Effector CD4-positive, alpha-beta T cell (primary cell): ENCODE measurements around the gene NFAM1.

Experiments used
- DNase-seq: peaks from one replicate; pipeline ENCODE4 v3.0.0-alpha.2; 2020

Gene NFAM1

DNA sequence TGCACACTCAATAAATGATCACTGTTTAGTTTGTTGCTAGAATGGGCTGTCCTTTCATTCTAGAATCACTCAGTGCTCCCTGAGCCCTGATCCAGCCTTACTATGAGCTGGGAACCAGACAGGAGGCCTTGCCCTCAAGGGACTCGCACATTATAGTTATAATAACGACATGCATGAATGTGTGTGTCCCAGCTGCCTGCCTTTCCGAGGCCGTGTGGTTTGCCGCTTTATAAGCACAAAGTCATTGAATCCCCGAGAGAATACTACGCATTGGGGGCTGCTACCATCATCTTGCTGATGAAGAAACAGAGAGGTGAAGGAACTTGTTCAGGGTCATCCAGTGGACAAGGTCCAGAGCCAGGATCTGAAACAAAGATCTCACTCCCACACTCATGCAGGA is 75.7 kb downstream of the NFAM1 start:
- no peak for DNase-seq

DNA sequence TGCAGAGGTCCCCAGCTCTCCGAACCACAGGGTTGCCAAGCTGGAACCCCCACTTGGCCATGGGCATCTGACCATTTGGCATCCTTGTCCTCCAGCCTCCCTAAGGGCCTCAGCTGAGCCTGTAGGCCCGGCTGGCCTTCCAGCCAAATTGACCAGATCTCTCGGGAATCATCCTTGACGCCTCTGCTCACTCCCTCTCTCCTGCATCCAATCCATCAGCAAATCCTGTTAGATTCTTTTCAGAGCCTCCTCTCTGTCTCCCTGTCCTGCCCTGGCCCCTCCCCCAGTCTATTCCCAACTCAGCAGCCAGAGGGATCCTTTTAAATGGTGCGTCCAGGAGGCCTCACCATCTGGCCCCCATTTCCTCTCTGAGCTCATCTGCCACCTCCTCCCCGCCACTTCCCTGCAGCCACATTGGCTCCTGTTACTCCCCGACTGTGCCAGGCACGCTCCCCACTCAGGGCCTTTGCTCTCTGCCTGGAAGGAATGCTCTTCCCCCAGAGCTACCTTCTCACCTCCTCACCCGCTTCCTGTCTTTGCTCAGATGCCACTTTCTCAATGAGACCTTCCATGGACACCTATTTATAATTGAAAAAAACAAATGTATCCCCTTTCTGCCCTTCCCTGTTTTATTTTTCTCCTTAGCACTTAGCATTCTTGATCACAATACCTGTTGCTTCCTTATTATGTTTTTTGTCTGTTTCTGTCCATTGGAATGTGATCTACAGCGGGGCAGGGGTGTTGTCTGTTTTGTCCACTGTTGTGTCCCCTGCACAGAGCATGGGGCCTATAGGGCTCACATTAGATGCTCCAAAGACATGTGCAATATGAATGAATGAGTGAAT is 78.1 kb downstream of the NFAM1 start:
- DNase-seq = no peak

DNA sequence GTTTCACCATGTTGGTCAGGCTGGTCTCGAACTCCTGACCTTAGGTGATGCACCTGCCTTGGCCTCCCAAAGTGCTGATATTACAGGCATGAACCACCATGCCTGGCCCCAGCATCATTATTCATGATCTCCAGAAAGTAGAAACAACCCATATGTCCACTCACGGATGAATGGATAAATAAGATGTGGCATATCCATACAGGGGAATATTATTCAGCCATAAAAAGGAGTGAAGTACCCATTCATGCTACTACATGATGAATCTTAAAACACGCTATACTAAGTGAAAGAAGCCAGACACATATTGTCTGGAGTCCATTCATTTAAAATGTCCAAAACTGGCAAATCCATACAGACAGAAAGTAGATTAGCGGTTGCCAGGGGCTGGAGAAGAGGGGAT is 81.8 kb downstream of the NFAM1 start:
- no peak for DNase-seq

DNA sequence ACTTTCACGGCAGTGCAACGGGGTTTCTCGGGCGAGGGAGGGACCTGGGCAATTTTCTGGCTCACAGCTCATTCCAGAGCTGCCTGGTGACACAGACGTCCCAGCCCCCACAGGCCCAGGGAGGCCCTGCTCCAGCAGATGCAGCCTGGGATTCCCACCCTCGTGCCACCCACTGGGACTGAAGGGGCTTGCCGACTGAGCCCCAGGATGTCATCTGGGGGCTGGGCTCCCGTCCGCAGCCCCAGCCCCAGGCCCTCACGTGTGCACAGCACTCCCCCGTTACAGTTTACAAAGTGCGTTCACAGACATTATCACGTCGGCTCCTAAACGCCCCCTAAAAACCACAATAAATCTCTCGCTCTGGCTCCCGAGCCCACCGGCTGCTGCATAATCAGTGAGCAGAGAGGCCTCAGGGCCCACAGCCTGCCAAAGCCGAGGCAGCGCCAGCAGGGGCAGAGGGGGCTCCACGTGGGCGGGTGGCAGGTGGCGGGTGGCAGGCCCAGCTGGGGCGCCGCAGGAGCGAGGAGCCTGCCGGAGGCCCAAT is 84.8 kb downstream of the NFAM1 start:
- no peak for DNase-seq

DNA sequence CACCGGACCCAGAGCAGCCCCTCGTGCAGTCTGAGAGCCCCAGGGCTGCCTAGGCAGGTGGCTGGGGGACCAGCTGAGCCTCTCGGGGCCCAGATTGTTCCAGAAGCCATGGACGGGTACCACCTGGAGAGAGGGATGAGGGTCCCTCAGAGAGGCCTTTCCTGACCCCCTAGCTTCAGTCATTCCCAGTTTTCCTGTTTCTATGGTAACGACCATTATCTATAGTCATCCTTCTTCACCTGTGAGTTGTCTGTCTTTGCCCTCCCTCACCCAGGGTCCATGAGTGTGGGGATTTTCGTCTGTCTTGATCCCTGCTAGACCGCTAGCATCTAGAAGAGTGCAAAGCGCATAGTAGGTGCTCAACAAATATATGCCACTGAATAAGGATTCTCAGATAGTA is 85.5 kb downstream of the NFAM1 start:
- DNase-seq = no peak

DNA sequence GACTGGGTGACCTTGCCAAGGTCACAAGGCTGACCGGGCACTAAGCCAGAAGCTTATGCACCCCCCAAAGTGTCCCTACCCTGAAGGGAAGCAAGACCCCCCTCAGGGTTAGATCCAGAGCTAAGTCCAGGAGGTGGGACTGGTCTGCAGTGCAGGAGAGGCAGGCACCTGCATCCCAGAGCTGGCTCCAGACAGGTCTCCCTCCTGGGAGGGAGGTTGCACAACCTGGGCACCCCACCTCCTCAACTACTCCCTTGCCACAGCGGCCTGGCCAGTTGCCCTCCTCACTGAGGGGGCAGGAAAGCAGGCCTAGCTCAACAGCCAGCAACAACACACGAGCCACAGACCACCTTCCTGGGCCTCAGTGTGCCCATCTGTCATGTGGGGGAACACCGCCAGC is 86.7 kb downstream of the NFAM1 start:
- no peak for DNase-seq

DNA sequence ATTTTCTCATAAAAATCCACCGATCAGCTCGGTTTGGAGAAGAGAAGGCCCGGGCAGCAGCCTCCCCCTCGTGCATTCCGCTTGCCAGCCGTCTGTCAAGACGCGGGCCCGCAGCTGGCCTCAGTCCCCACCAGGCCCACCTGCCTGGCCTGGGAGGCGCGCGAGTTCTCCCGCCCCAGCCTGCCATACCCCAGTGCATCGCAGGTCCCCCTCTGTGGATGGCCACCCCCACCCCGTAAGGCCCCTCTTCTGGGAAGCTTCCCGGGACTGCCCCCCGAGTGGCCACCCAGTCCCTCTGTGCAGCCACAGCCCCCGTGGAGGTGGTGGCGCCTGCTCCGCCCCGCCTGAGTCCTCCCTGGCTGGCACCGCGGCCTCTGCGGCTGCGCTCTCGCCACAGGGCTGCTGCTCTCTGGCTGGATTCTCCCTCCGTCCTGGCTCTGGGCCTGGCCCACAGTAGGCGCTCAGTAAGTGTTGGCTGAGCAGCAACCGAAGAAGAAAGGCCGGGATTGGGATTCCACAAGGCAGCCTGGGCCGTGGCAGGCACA is 87.8 kb downstream of the NFAM1 start:
- no peak for DNase-seq

DNA sequence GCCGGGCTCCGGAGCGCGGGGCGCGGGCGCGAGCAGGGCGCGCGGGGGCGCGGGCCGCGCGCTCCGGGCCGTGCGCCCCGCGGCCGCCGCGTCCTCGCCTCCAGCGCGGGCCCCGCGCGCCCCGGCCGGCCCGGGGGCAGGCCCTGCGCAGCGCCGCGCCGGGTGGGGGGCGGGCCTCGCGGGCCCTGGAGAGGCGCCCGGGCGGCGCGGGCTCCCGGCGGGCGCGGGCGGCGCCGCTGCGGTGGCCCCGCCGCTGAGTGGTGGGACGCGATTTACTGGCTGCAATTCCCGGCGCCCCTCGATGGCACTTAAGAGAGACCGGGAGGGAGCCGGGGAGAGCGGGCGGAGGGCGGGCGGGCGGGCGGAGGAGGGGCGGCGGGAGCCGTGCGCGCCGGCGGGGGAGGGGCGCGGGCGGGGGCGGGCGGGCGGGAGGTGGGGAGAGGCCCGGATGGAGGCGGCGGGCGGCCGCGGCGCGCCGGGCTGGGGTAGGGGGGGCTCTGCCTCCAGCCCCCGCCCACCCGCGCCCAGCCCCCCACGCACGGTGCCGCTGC is 88.6 kb downstream of the NFAM1 start:
- DNase-seq = no peak

DNA sequence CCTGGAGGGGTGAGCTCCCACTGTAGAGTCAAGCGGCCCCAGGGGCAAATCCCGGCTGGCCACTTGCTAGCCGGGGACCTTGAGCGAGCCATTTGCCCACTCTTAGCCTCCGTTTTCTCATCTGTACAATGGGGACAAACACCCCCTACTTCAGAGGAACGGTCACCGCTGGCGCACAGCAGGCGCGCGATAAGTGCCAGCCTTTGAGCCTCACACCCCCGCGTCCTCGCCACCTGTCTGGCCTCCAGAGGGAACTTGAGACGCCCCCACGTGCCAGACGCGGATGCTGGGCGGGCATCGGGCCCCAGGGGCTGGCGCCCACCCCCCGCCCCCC is 89.1 kb downstream of the NFAM1 start:
- no peak for DNase-seq

DNA sequence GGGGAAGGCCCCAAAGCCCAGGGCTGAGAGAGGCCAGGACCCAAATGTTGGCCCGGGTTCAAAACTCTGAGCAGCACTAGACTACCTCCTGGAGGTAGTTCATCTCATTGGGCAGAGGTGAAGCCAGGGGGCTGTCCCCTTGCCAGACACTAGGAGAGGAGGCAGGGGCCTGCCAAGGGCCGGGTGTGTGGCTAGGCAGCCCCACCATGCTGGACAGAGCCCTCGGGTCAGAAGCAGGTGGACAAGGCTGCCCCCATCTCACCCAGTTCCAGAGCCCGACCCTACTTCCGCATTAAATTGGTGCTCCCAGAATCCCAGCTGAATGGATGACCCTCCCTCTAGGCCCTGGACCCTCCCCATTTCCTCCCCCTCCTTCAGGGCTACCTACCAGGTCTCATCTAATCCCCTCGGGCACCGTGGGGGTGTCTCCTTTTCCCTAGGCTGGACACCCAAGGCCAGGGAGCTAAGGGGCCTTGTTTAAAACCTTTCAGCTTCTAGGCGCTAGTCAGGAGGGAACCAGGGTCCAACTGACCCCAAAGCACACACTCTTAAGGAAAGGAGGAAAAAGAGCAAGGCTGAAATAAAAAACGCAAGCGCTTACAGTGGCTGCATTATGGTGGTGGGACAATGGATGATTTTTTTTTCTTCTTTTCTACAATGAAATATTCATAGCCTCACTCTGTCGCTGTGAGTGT is 89.6 kb downstream of the NFAM1 start:
- no peak for DNase-seq

DNA sequence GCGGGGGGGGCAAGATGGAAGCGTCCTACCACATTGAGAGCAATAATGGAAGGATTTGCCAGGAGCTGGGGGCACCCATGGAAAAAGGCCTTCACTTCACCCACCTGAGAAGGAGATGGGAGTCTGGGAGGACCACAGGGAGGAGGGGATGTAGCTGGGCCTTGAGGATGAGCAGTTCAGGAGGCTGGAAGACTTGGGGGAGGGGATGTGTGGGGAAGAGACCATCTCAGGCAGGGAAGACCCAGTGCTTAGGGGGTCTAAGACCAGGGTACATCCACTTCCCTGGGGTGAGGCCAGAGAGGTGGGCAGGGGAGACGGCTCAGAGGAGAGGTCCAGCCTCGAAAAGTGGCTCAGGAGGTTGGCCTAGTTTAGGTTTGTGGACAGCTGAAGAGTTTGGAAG is 90.4 kb downstream of the NFAM1 start:
- DNase-seq = no peak

DNA sequence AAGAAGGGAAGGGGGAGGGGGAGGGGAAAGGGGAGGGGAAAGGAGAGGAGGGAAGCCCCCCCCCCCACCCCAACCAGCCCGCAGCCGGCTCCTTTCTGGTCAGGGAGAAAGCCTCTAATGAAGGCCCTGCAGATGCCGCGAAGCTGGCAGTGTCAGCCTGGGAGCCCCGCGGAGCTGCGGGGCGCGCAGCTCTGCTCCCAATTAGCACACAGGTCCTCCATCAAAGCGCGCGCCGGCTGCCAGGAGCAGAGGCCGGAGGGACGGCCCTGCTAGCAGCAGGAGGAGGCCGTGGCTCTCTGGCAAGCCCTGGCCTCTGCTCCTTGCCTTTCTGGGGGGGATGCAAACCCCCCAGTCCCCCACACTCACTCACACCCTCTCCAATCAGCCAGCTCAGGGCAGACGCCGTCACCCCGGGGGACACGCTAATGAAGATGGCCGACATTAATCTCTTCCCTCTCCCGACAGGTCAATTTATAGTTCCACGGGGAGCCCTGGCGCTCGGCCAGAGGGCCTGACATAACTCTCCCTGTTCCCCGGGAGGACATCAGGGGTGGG is 91.3 kb downstream of the NFAM1 start:
- no peak for DNase-seq

DNA sequence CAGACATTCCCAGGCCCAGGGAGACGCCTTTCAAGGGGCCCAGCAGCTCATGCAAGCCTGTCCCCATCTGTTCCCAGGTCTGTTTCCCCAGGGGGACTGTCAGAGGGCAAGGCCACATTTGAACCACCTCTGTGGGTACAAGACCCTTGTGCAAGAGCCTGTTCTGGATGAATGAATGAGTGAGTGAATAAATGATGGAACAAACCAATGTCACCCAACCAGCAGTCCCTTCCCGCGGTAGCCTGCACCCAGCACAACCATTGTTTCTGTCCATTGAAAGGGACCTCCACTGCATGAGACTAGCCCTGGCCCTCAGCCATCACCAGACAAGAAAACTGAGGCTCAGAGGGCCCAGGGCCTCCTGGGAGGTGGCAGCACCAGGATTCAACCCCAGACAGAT is 92.1 kb downstream of the NFAM1 start:
- no peak for DNase-seq

DNA sequence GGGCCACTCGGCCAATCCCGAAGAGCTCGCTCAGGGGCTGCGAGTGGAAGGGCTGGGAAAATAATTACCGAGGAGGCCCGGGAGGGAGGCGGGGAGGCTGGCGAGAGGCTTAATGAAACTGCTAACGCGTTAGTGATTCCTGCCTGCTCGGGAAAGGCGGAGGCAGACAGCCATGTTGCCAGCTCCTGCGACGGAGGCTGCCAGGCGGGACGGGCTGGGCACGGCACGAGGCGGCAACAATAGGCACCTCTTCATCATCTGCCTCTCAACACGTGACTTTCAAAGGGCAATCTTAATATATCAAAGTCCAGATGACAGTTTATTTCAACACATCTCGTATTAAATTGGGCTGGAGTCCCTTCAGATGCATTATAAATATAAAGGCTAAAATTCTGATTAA is 93.7 kb downstream of the NFAM1 start:
- no peak for DNase-seq

DNA sequence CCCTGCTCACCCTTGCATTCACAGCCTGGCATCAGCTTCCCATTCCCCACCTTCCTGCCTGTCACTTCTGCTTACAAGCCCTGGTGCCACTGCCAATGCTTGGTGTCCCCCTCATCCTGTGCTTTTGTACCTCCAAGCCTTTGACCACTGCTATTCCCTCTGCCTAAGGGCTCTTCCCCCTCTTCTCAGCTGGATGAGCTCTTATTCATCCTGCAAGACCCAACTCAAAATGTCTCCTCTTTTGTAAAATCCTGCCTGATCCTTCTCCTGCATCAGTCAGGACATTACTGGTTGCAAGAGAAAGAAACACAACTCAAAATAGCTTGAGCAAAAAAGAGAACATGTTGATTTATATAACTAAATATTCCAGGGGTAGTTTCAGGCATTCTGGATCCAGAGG is 94.8 kb downstream of the NFAM1 start:
- DNase-seq = no peak

DNA sequence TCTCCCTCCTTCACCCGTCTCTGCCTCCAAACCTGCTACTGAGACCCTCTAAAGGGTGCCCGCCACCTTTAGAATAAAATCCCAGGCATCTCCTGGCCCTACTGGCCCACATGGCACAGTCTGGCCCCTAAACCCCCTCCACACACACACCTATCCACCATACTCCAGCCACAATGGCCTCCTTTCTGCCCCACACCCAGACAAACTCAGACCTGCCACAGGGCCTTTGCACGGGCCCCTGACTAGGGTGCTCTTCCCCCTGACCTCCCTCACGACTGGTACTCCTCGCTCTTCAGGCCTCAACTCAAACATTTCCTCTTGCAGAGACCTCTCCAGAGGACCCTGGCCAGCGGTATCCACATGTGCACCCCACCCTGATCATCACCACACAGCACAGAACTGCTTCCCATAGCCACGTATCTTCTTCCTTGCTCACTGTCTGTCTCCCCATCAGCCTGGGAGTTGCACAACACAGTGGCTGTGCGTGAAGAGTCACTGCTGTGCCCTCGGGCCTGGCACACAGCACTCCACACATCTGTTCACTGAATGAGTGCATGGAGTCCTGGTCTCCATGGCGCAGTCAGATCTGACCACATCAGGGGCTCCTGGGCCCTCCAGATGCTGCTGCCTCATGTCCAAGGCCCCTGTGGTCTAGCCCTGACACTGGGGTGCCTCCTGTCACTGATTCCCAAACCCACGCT is 95.5 kb downstream of the NFAM1 start:
- no peak for DNase-seq

DNA sequence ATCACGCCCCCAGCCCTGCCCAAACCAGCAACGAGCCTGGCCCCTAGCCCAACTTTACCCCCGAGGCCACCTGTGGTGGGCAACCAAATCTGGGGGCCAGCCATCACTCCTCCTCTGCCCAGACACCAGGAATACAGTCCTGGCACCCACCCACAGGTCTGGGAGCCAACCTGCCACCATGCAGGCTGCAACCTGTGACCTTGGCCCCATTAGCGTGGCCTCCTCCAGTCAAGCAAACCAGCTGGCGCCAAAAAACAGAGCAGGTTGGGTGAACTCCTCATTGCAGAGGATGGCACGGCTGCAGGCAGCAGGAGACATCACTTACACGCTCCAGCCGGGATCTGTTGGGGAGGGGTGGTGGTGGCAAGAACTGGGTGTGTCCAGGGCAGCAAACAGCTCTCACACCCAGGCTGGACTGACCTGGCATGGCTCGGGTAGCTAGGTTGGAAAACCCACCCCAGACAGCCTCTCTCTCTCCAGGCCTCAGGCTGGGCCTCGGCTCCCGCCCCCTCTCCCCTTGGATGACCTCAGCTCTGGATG is 96.3 kb downstream of the NFAM1 start:
- DNase-seq = no peak

DNA sequence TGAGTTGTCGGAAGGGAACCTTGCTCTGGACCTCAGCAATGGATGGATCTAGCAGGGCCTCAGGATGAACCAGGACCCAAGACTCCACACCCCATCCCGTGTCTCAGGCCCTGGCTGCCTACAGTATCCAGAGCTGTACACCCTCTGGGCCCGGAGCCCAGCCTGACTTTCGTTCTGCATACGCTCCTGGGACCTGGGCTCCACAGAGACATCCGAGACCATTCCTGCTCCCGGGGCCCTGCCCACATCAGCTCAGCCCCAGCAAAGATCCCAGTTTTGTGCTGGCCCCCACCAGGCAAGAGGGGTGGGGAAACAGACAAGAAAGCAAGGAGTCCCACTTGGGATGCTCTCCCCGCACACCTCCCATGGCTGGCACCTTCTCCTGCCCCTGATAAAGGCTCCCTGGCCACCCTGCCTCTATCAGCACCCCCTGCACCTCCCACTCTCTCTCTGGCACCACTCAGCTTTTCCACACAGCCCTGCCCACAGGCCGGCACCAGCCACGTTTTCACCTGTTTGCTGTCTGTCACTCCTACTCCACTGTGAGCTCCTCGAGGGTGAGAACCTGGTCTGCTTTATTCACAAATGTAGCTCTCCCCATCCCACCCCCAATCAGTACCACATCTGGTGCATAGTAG is 97.2 kb downstream of the NFAM1 start:
- DNase-seq = no peak

DNA sequence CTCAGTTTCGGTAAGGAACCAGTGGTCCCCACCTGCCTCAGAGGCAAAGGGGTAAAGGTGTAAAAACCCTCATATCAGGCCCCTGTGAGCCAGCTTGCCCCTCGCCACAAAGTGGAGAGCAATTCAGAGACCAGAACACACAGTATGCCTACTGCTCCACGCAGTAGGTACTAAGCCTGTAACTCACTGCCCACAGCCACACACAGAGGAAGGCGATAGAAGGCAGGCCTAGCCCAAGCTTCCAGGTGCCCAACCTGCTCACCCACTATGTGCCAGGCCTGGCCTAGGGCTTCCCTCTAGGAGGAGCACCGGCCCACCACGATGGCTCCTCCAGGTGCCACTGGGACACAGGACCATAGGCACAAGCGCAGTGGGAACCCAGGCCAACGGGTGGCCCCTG is 98.7 kb downstream of the NFAM1 start:
- no peak for DNase-seq

DNA sequence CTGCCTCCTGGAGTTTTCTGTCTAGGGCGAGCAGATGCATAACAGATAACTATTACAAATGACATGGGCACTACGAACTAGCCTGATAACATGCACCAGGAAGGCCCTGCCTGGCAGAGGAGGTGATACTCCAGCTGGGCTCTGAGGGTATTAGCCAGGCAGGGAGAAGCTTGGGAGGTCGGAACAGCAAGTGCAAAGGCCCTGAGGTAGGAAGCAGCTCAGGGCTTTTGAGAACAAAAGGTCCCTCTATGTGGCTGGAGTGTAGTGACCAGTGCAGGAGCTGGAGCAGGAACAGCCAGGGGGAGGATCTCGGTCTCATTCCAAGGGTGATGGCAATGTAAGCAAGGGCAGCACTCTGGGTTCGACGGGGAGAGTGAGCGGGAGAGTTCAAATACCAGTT is 100.1 kb downstream of the NFAM1 start:
- no peak for DNase-seq

DNA sequence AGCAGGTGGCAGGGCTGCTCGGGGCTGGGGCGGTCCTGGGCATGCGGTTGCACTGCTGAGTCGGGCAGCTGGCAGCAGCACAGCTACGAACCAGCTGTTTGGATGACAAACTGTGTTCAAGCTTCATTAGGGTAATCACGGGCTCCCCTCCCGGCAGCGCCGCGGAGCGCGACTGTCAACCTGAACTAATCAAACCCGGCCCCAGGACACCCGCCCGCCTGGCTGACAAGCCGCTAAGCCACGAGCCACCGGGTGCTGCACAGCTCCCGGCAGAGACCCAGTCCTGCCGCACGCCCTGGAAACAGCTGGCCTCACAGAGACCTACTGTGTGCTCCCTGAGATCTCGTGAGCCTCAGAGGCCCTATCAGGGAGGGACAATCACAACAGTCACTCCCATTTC is 101.2 kb downstream of the NFAM1 start:
- DNase-seq = no peak
